ENCODE results near the gene SOX6.

SOX6 gene

DNA sequence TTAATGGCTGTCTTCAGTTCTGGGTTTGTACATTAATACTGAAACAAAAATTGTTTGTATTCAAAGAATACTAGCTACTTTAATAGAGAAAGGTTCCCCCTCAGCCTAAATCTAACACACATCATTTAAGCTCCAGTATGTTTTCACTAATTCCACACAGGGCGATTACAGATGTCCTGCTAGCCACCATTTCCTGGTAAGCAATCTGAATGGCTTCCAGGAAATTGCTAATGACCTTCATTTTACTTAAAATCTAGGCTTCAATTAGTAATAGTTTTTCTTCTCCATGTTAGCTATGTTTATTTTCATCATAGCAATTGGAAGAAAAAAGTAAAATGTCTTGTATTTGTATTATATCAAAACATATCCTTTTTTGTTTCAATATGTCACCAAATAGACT lies 132.8 kb downstream of the SOX6 start:
- Mint-ChIP-seq H3K4me1 (no peaks in the 10 kb centered on the region), H3K4me3 (no peak overlapping the region), H3K36me3 (no peaks in the 10 kb centered on the region), H3K27me3 (no peaks in the 10 kb centered on the region), H3K27ac (no peak overlapping the region), H3K9me3 (peaks cover 5% of the 10 kb centered on the region)

GRCh38 chr11:16217631-16218030 lies 138.7 kb downstream of the SOX6 start:
- no peaks in the 10 kb centered on the region for H3K9me3 Mint-ChIP-seq
- no peaks in the 10 kb centered on the region for H3K4me1 Mint-ChIP-seq
- no peak overlapping the region for H3K27ac Mint-ChIP-seq
- no peaks in the 10 kb centered on the region for H3K27me3 Mint-ChIP-seq
- H3K36me3 Mint-ChIP-seq, result no peaks in the 10 kb centered on the region
- no peak overlapping the region for H3K4me3 Mint-ChIP-seq

DNA sequence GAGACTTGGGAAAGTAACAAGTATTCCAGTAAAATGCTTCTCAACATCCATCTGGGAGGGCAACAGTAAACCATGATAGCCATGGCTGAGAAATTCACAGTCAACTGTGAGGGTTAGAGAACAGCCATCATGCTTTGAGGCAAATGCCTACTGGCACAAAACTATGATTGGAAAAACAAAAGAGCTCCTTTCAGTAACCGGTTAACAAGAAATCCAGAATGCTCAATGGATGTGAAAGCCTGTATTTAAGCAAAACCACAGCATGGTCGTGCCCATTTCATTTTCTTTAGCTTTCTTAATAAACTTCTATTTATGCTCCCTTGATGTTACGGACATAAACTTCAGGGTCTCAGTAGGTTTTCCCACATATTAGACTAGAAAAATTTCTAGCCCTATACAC lies 139.5 kb downstream of the SOX6 start:
- Mint-ChIP-seq H3K27me3 (no peaks in the 10 kb centered on the region), H3K4me1 (no peaks in the 10 kb centered on the region), H3K9me3 (no peaks in the 10 kb centered on the region), H3K4me3 (no peak overlapping the region), H3K36me3 (no peaks in the 10 kb centered on the region), H3K27ac (no peak overlapping the region)

DNA sequence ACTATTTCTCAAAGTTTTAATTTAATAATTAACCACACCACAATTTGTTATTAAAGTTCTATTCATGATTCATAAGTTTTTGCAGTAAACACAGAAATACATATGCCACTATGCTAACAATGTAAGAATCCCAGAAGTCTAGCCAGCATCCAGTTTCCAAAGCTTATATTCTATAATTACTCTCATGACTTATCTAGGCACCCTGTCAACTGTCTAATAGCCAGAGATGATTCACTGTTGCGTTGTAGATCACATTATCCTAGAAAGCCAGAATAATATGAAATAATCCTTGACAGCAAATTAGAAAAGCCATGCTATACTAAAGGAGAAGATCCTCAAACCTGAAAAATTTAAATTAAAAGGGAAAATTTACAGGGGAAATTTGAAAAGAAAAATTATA lies 141.0 kb downstream of the SOX6 start:
- Mint-ChIP-seq H3K36me3 (no peaks in the 10 kb centered on the region), H3K9me3 (no peaks in the 10 kb centered on the region), H3K4me1 (no peaks in the 10 kb centered on the region), H3K27ac (no peak overlapping the region), H3K4me3 (no peak overlapping the region), H3K27me3 (no peaks in the 10 kb centered on the region)

- Mint-ChIP-seq H3K4me1 (no peaks in the 10 kb centered on the region), H3K36me3 (no peaks in the 10 kb centered on the region), H3K9me3 (peaks cover 6% of the 10 kb centered on the region), H3K27me3 (no peaks in the 10 kb centered on the region), H3K4me3 (no peak overlapping the region), H3K27ac (no peak overlapping the region)
Observed at GRCh38 chr11:16211407-16211806, 144.9 kb downstream of the SOX6 start.

DNA sequence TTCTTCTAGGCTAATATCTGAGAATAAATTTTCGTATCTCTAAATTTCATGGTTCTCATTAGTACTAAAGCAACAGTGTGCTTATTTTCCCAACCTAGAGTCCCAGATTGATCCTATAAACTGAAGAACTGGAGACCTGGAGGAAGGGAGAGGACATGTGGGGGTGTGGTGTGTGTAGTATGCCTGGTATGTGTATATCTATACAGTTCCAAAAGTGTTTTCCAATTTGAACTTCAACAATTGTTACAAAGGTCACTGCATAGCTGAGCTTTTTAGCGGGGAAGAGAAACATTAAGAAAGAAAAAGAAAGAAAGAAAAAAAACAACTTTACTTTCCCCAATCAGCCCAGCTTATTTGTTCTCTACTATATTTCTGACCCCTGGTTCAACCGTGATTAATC lies 152.1 kb downstream of the SOX6 start:
- Mint-ChIP-seq H3K9me3 (peaks cover 6% of the 10 kb centered on the region), H3K4me1 (no peaks in the 10 kb centered on the region), H3K4me3 (no peak overlapping the region), H3K27ac (no peak overlapping the region), H3K36me3 (no peaks in the 10 kb centered on the region), H3K27me3 (no peaks in the 10 kb centered on the region)

DNA sequence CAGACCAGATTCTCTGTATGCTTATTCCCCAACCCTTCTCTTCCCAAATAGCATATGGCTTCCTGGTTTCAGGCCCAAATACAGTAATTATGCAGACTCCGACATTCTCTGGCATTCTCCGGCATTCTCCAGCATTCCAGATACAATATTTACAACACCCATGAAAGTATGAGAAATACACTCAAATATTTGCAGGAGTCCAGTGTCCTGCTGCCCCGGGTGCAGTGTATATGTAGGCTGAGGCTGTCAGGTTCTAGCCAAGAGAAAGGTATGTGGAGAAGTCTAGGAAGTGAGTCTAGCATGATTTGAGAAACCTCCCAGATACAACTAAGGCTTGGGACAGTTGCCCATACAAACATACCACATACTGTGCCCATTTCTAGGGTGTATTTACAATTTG lies 160.7 kb downstream of the SOX6 start:
- H3K9me3 Mint-ChIP-seq, result no peaks in the 10 kb centered on the region
- no peak overlapping the region for H3K4me3 Mint-ChIP-seq
- no peaks in the 10 kb centered on the region for H3K36me3 Mint-ChIP-seq
- H3K4me1 Mint-ChIP-seq, result no peaks in the 10 kb centered on the region
- no peak overlapping the region for H3K27ac Mint-ChIP-seq
- no peaks in the 10 kb centered on the region for H3K27me3 Mint-ChIP-seq

DNA sequence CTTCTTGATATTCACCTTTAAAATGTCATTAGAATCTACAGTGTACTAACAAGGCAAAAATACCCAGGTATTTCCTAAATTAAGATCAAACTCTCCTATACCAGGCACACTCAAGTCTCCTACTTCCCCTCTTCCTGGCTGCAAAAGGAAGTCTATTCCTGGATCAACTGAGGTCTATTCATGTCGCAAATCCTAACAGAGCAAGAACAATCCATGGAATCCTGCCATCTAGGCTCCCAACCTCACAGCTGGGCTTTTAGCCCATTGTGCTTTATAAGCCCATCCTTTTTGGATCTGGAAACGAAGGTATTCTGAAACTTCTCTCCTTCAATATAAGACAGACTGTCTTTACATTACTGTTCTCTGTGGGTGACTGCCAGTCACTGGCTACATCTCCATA lies 161.8 kb downstream of the SOX6 start:
- Mint-ChIP-seq H3K27me3 (no peaks in the 10 kb centered on the region), H3K4me3 (no peak overlapping the region), H3K36me3 (no peaks in the 10 kb centered on the region), H3K9me3 (no peaks in the 10 kb centered on the region), H3K27ac (no peak overlapping the region), H3K4me1 (no peaks in the 10 kb centered on the region)

- Mint-ChIP-seq H3K4me1 (no peaks in the 10 kb centered on the region), H3K27ac (no peak overlapping the region), H3K27me3 (no peaks in the 10 kb centered on the region), H3K9me3 (no peaks in the 10 kb centered on the region), H3K36me3 (no peaks in the 10 kb centered on the region), H3K4me3 (no peak overlapping the region)
Observed at GRCh38 chr11:16193897-16194381, 162.4 kb downstream of the SOX6 start.

GRCh38 chr11:16191868-16192240 lies 164.5 kb downstream of the SOX6 start:
- Mint-ChIP-seq H3K27ac (no peak overlapping the region), H3K36me3 (no peaks in the 10 kb centered on the region), H3K9me3 (no peaks in the 10 kb centered on the region), H3K27me3 (no peaks in the 10 kb centered on the region), H3K4me3 (no peak overlapping the region), H3K4me1 (no peaks in the 10 kb centered on the region)

GRCh38 chr11:16191212-16191867 lies 165.0 kb downstream of the SOX6 start:
- H3K36me3 Mint-ChIP-seq, result no peaks in the 10 kb centered on the region
- no peaks in the 10 kb centered on the region for H3K27me3 Mint-ChIP-seq
- H3K4me3 Mint-ChIP-seq, result no peak overlapping the region
- no peaks in the 10 kb centered on the region for H3K9me3 Mint-ChIP-seq
- H3K4me1 Mint-ChIP-seq, result no peaks in the 10 kb centered on the region
- H3K27ac Mint-ChIP-seq, result no peak overlapping the region

- no peaks in the 10 kb centered on the region for H3K27me3 Mint-ChIP-seq
- H3K36me3 Mint-ChIP-seq, result no peaks in the 10 kb centered on the region
- H3K4me3 Mint-ChIP-seq, result no peak overlapping the region
- H3K27ac Mint-ChIP-seq, result no peak overlapping the region
- no peaks in the 10 kb centered on the region for H3K4me1 Mint-ChIP-seq
- H3K9me3 Mint-ChIP-seq, result no peaks in the 10 kb centered on the region
Observed at GRCh38 chr11:16186680-16187079, 169.7 kb downstream of the SOX6 start.

DNA sequence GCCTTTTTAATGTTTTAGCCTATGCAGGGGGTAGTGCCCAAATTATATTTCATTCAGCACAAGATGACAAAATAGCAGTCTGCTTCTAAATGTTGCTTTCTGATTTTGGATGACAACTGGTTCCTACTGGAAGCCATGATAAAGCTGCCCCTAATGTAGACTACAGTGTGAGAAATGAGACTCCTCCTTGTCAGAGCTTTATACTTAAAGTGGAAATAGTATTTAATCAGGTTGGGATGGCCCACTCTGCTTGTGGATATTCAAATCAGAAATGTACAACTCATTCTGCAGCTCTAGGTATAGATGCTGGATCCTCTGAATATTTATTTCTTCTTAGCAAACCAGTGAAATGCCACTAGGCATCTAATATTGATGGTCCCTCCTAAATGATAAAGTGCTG lies 171.3 kb downstream of the SOX6 start:
- Mint-ChIP-seq H3K9me3 (no peaks in the 10 kb centered on the region), H3K27ac (no peak overlapping the region), H3K4me3 (no peak overlapping the region), H3K36me3 (no peaks in the 10 kb centered on the region), H3K4me1 (no peaks in the 10 kb centered on the region), H3K27me3 (no peaks in the 10 kb centered on the region)

GRCh38 chr11:16184588-16184987 lies 171.8 kb downstream of the SOX6 start:
- no peaks in the 10 kb centered on the region for H3K36me3 Mint-ChIP-seq
- H3K4me3 Mint-ChIP-seq, result no peak overlapping the region
- H3K4me1 Mint-ChIP-seq, result no peaks in the 10 kb centered on the region
- H3K9me3 Mint-ChIP-seq, result no peaks in the 10 kb centered on the region
- H3K27me3 Mint-ChIP-seq, result no peaks in the 10 kb centered on the region
- no peak overlapping the region for H3K27ac Mint-ChIP-seq

- Mint-ChIP-seq H3K4me1 (no peaks in the 10 kb centered on the region), H3K27ac (no peak overlapping the region), H3K9me3 (no peaks in the 10 kb centered on the region), H3K27me3 (no peaks in the 10 kb centered on the region), H3K36me3 (no peaks in the 10 kb centered on the region), H3K4me3 (no peak overlapping the region)
Observed at GRCh38 chr11:16182553-16182952, 173.8 kb downstream of the SOX6 start.

DNA sequence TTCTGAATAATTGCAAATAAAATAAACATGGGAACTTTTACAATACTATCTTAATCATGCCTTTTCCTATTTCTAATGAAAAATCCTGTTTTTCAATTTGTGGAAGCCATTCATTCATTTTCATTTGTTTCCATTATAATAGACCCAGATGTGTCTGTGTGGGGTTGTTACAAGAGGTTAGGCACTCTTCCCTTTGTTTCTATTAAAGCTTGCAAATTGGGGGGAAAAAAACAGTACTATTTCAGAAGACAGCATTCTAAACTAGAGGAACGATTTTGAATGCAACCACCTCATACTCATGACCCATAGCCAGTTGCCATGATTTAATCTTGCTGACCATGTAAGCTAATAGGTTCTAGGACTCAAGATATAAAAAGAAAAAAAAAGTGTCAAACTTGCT lies 175.5 kb downstream of the SOX6 start:
- Mint-ChIP-seq H3K4me1 (no peaks in the 10 kb centered on the region), H3K27me3 (no peaks in the 10 kb centered on the region), H3K36me3 (no peaks in the 10 kb centered on the region), H3K27ac (no peak overlapping the region), H3K4me3 (no peak overlapping the region), H3K9me3 (no peaks in the 10 kb centered on the region)

DNA sequence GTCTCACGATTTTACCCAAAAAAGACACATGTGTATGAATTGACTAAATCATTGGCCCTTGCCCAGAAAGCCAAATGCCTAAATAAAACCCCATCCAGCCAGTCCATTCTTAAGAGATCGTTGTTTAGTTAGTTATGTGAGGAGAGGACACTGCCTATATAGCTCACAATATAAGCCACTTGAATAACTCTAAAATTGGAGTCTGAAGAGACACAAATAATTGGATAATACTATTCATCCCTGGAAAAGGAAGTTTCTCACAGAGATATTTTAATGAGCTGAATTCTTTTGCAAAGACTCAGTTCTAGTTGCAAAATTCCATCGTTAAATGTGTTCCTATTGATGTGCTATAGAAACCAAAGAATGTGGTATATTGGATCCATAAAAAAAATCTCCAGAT lies 176.7 kb downstream of the SOX6 start:
- Mint-ChIP-seq H3K27ac (no peak overlapping the region), H3K36me3 (no peaks in the 10 kb centered on the region)

More for the DNA sequence above, 176.7 kb downstream of the SOX6 start:
- Mint-ChIP-seq H3K4me1 (no peaks in the 10 kb centered on the region), H3K27me3 (no peaks in the 10 kb centered on the region), H3K9me3 (no peaks in the 10 kb centered on the region), H3K4me3 (no peak overlapping the region)
